ENCODE data around the gene RBSN.

DNA sequence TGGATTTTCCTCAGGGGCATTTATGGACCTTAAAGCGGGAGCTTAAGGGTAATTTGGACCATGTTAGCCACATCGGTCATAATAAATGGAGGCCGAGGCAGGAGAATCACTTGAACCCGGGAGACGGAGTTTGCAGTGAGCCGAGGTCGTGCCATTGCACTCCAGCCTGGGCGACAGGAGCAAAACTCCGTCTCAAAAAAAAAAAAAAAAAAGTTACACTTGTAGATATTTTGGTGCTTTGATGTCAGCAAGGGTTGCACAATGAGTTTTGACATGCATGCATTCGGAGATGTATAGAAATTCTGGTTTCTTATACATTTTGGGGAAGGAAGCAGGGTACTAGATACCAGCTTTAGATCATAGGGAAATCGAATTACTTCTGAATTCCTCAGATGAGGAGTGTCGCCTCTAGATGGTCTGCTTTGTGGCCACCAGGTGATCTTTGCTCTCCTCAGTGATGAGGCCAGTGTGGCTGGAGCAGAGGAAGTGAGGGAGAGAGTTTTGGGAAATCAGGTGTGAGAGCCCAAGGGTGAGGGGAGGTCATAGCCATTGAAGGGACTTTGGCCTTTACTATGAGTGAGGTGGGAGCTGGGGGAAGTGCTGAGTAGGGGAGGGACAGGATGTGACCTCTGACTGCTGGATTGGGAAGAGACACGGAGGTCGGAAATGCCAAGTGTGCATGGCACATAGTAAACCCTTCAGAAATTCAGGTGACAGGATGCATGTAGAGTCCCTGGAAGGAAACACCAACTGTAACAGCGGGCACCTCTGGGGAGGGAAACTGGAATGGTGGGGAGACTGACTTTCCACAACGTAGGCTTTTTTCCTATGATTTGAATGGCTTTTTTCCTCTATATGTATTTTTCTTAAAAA lies 8.4 kb upstream of the RBSN start:
- no peak for TF ChIP-seq POLR2A (IDR thresholded peaks at IDR 0.05)
- TF ChIP-seq, protein P1, sequence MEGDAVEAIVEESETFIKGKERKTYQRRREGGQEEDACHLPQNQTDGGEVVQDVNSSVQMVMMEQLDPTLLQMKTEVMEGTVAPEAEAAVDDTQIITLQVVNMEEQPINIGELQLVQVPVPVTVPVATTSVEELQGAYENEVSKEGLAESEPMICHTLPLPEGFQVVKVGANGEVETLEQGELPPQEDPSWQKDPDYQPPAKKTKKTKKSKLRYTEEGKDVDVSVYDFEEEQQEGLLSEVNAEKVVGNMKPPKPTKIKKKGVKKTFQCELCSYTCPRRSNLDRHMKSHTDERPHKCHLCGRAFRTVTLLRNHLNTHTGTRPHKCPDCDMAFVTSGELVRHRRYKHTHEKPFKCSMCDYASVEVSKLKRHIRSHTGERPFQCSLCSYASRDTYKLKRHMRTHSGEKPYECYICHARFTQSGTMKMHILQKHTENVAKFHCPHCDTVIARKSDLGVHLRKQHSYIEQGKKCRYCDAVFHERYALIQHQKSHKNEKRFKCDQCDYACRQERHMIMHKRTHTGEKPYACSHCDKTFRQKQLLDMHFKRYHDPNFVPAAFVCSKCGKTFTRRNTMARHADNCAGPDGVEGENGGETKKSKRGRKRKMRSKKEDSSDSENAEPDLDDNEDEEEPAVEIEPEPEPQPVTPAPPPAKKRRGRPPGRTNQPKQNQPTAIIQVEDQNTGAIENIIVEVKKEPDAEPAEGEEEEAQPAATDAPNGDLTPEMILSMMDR (IDR thresholded peaks at IDR 0.05), result no peak

Data from Peyer's patch (tissue), 4 donors.